HG02943 (cell line): Measurements from ENCODE around the gene NLGN1.

Experiments
- ATAC-seq: cut with Tn5 transposase; IDR thresholded peaks from one replicate; pipeline ENCODE4 v1.9.1; 2021; ENCODE audit warnings: mild to moderate bottlenecking, low read depth, moderate library complexity; ENCODE audit not compliant: unreplicated experiment

Gene NLGN1

GRCh38 chr3:174232658-174233429 lies 835.3 kb downstream of the NLGN1 start:
- ATAC-seq: no peak

GRCh38 chr3:174233511-174233910 lies 836.0 kb downstream of the NLGN1 start:
- ATAC-seq: no peak

GRCh38 chr3:174242311-174243041 lies 844.9 kb downstream of the NLGN1 start:
- no peak for ATAC-seq

DNA sequence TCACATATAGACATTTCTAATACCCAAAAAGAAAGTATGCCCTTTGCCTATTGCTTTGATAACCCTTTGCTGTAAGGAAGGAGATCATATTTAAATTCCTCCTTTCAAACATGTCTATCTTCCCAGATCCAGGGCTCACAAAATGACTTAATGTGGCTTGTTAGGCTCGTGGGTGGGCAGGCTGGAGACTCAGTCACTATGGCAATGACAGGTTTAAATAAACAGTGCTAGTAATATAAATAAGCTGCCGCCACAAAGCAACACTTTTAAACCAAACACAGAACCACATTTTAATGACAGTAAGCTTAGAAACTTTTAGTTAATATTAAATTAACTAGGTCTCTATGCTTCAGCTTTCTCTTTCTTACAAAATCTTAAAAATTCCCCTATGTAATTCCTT lies 845.6 kb downstream of the NLGN1 start:
- ATAC-seq: no peak

DNA sequence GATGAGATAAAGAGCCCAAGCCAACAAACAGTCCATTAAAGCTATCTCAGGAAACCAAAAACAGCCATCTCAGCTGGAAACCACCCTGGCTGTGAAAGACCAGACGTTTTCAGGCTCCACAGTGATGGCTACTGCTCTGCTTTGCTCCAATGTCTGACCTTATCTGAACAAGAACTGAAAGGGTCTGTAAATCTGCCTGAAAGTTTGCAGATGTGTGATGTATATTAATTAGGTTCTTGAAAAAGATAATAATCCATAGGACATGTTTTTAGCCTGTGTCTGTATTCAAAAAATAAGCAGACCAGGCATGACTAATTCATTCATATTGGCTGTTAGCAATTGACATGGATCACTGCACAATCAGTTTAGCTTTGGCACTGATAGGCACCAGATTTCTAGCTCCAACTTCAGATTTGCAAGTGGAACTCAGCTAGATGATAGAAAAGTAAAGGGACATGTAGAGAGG lies 850.2 kb downstream of the NLGN1 start:
- no peak for ATAC-seq

GRCh38 chr3:174251681-174252080 lies 854.1 kb downstream of the NLGN1 start:
- no peak for ATAC-seq

- ATAC-seq: no peak
Measured at GRCh38 chr3:174253196-174253823, 855.8 kb downstream of the NLGN1 start.

DNA sequence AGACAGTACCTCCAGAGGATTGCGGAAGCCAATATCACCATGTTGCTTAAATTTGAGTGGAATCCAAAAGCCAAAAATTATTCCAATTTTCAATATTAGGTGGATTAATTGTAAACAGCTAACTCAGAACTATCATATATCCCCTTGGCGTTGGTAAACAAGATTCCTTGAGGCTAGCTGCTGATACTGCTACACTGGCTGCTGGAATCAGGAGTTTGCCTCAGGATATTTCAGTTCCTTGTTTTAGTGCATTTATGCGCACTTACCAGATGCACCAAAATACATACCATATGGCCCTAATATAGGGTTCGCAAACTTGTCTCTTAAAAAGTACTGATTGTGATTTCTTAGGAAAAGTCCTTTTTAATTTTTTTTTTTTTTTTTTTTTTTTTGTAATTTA lies 856.4 kb downstream of the NLGN1 start:
- ATAC-seq: no peak

GRCh38 chr3:174255454-174255853 lies 857.9 kb downstream of the NLGN1 start:
- no peak for ATAC-seq

- no peak for ATAC-seq
Measured at GRCh38 chr3:174266476-174266875, 868.9 kb downstream of the NLGN1 start.

DNA sequence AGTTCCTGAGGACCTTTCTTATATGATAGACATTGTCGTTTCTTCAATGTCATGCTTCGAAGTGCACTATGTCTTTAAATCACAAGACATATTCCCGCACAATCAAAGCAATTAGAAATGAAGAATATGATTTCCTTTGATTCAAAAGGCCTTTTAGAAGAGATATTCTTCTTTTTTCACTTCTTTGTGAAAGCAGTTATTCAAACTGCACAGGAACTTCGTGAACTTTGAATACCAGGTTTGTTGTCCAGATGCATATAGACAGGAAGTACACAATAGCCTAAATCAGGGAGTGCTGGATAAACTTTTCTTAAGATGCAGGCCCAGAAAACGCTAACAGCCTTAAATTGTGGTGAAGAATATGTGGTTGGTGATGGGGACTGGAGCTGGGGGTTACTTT lies 870.5 kb downstream of the NLGN1 start:
- ATAC-seq: no peak

GRCh38 chr3:174268586-174268985 lies 871.0 kb downstream of the NLGN1 start:
- ATAC-seq: no peak

DNA sequence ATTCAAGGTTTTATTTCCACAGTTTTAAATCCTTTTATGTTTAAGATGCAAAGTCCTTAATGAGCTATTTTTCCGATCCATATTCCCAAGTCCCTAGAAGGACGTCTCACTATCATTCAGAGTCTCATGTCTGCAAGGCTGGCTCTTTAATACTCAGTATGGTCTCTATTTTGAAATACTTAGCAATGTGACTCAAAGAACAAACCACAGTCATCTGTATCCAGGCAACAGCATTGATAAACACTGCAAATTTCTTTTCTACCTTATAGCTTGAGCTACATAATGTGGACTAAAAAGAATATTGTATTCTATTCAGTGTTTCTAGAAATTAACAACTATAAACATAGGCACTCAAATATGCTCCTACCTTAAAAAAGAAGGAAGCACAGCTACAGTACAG lies 873.3 kb downstream of the NLGN1 start:
- no peak for ATAC-seq

GRCh38 chr3:174275336-174275735 lies 877.8 kb downstream of the NLGN1 start:
- no peak for ATAC-seq

GRCh38 chr3:174276826-174277225 lies 879.3 kb downstream of the NLGN1 start:
- ATAC-seq: no peak

GRCh38 chr3:174278094-174278493 lies 880.5 kb downstream of the NLGN1 start:
- ATAC-seq: no peak

DNA sequence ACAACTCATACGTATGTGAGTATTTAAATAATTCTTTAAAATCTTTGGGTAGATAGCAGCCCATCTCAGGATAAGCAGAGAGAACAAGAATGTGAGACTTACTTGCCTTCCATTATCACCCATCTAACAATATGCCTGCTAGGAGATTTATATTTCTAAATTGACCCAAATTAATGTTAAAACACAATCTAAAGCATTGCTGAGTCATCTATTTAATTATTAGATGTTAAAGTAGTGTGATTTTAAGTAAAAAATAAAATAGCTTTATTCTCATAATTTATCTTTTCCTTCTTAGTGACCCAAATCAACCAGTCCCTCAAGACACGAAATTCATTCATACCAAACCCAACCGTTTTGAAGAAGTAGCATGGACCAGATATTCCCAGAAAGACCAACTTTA lies 882.6 kb downstream of the NLGN1 start:
- ATAC-seq: no peak

GRCh38 chr3:174285242-174285864 lies 887.8 kb downstream of the NLGN1 start:
- no peak for ATAC-seq

DNA sequence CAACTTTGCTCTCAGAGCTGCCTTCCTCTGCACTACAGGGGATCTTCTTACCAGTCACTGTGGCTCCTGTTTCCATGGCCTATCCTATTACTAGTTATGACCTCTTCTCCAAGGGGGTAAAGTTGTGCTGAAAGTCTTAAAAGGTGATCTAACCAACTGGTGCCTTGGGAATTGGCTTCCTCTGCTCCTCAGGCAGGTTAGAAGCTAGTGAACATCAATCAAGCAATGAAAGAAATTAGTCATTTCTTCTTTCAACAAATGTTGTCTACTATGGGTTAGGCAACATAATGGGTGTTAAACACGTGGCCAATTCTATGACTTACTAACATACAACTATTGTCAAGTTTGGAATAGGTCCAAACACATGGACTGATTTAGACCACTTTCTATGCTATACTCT lies 890.2 kb downstream of the NLGN1 start:
- ATAC-seq: no peak

DNA sequence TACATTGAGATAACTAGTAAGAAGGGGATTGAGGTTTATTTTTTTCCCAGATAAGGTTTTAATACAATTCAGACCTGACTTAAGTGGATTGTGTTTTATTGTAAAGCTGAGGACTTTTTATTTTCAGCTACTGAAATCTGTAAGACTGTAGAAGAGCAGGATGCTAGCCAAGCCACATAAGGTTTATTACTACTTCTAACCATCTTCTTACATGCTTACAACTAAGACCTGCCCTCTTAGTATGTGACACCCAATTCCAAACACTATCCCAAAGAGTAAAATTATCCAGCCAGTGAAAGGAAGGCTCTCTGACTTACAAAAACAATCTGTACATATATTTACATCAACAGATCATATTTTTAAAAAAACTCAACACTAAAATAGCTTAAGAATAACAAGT lies 897.1 kb downstream of the NLGN1 start:
- no peak for ATAC-seq
